CD14-positive monocyte (primary cell): Measurements from ENCODE around the gene RDH13. TPM values are rescaled to one million over a fixed set of nuclear protein-coding genes. Genes with fewer than 3 reads are reported as not detected.
"Not testable (repeated sequence)": the region's sequence is repeated elsewhere in the genome, so short reads cannot be mapped to it uniquely, and the experiment has no call there.

Experiments
- DNase-seq, 3 donors: peaks; one replicate each; pipeline ENCODE4 v3.0.0-alpha.2; 2011 to 2022
- H2AFZ ChIP-seq: 2 replicates; pipeline ENCODE4 v1.6.0; 2012; ENCODE audit warnings: mild to moderate bottlenecking, low read depth, low read length, inconsistent platforms; ENCODE audit not compliant: insufficient read depth, poor library complexity, severe bottlenecking
- H3K27ac ChIP-seq, 2 donors: 1 replicate in 1 of 2; 2 replicates in 1 of 2; pipeline ENCODE4 v1.5.1; 2012 to 2013; ENCODE audit warnings: low read length in 2 of 2, control low read depth in 1 of 2, inconsistent platforms in 1 of 2, low read depth in 1 of 2, mild to moderate bottlenecking in 1 of 2
- H3K27me3 ChIP-seq, 2 donors: one replicate each; pipeline versions ENCODE4 v1.6.0 to v1.6.1; 2011 to 2013; ENCODE audit warnings: low read length in 2 of 2; ENCODE audit not compliant: control insufficient read depth in 2 of 2, insufficient read depth in 2 of 2
- H3K36me3 ChIP-seq, 2 donors: replicated peaks in 1 of 2; 1 replicate in 1 of 2; 2 replicates in 1 of 2; pipeline versions ENCODE4 v1.5.1 to v1.6.1; 2012 to 2013; ENCODE audit warnings: low read length in 2 of 2, control low read depth in 1 of 2, inconsistent platforms in 1 of 2, mild to moderate bottlenecking in 1 of 2; ENCODE audit not compliant: insufficient read depth in 2 of 2, control insufficient read depth in 1 of 2
- H3K4me1 ChIP-seq, 2 donors: 1 replicate in 1 of 2; 2 replicates in 1 of 2; pipeline versions ENCODE4 v1.5.1 to v1.6.1; 2012 to 2013; ENCODE audit warnings: low read length in 2 of 2, control low read depth in 1 of 2, inconsistent platforms in 1 of 2, mild to moderate bottlenecking in 1 of 2, moderate library complexity in 1 of 2; ENCODE audit not compliant: insufficient read depth in 2 of 2, control insufficient read depth in 1 of 2
- H3K4me2 ChIP-seq: replicated peaks from 2 replicates; pipeline ENCODE3; 2012; ENCODE audit warnings: low read length, moderate library complexity, mild to moderate bottlenecking; ENCODE audit not compliant: poor library complexity, severe bottlenecking; ENCODE audit errors: extremely low read depth
- H3K4me3 ChIP-seq, 3 experiments: fragments of 200-600 bp in 1 of 3; sonication (generic) in 1 of 3; replicated peaks in 1 of 3; 1 replicate in 2 of 3; 2 replicates in 1 of 3; pipeline ENCODE4 v1.5.1; 2011 to 2013; ENCODE audit warnings: low read length in 3 of 3, mild to moderate bottlenecking in 3 of 3, control low read depth in 2 of 3, low read depth in 2 of 3, inconsistent platforms in 1 of 3, moderate library complexity in 1 of 3
- H3K79me2 ChIP-seq: 2 replicates; pipeline ENCODE4 v1.6.0; 2012; ENCODE audit warnings: mild to moderate bottlenecking, control low read depth, inconsistent platforms, low read length, moderate library complexity; ENCODE audit not compliant: insufficient read depth
- H3K9ac ChIP-seq: 2 replicates; pipeline ENCODE4 v1.6.0; 2017; ENCODE audit warnings: low read length, mild to moderate bottlenecking; ENCODE audit not compliant: insufficient read depth, poor library complexity, severe bottlenecking
- H3K9me3 ChIP-seq, 2 donors: replicated peaks in 1 of 2; 1 replicate in 1 of 2; 2 replicates in 1 of 2; pipeline versions ENCODE4 v1.5.1 to v1.6.1; 2012 to 2013; ENCODE audit warnings: low read length in 2 of 2, control low read depth in 1 of 2; ENCODE audit not compliant: control insufficient read depth in 1 of 2, insufficient read depth in 1 of 2
- H4K20me1 ChIP-seq: 2 replicates; pipeline ENCODE4 v1.6.0; 2012; ENCODE audit warnings: mild to moderate bottlenecking, low read length, control low read depth, moderate library complexity; ENCODE audit not compliant: insufficient read depth
- H3K27ac Mint-ChIP-seq, 7 donors: one replicate each; pipeline ENCODE4 v1.8.0; 2020; ENCODE audit warnings: mild to moderate bottlenecking in 7 of 7, mixed read lengths in 7 of 7, moderate library complexity in 6 of 7, inconsistent platforms in 2 of 7
- H3K27me3 Mint-ChIP-seq, 3 donors: one replicate each; pipeline ENCODE4 v1.8.0; 2021 to 2022; ENCODE audit warnings: low read depth in 3 of 3, mild to moderate bottlenecking in 3 of 3, mixed read lengths in 3 of 3, moderate library complexity in 3 of 3, inconsistent platforms in 1 of 3
- H3K36me3 Mint-ChIP-seq, 2 donors: one replicate each; pipeline ENCODE4 v1.8.0; 2020; ENCODE audit warnings: mixed read lengths in 2 of 2, inconsistent platforms in 1 of 2, mild to moderate bottlenecking in 1 of 2
- H3K4me1 Mint-ChIP-seq: one replicate; pipeline ENCODE4 v1.8.0; 2020; ENCODE audit warnings: mild to moderate bottlenecking, mixed read lengths
- H3K4me3 Mint-ChIP-seq, 2 donors: one replicate each; pipeline ENCODE4 v1.8.0; 2020; ENCODE audit warnings: mild to moderate bottlenecking in 2 of 2, mixed read lengths in 2 of 2, moderate library complexity in 1 of 2
- H3K9me3 Mint-ChIP-seq, 7 donors: one replicate each; pipeline ENCODE4 v1.8.0; 2020 to 2022; ENCODE audit warnings: mixed read lengths in 7 of 7, mild to moderate bottlenecking in 6 of 7, moderate library complexity in 6 of 7, inconsistent platforms in 2 of 7
- WGBS: methylation state at CpG from one replicate; pipeline ENCODE4 v1.1.5; 2013; ENCODE audit warnings: missing lambda C conversion rate; ENCODE audit not compliant: insufficient coverage; 5-methylcytosine and 5-hydroxymethylcytosine counted together
- intact Hi-C, 2 donors: fragments of 100-400 bp; cut with micrococcal nuclease; formaldehyde crosslinking; loops; one replicate each; pipeline versions ENCODE4 v1.15.0 to v1.15.1; 2023
- polyA plus RNA-seq, 3 donors: library from polyadenylated mRNA; depleted of rRNA in 1 of 3; unstranded in 2 of 3; stranded (reverse) in 1 of 3; fragments of 300-500 nt in 2 of 3; fragments of >200 nt in 1 of 3; fragmentation: Illumina TruSeq in 2 of 3; gene quantifications; 1 replicate in 2 of 3; 2 replicates in 1 of 3; pipeline ENCODE4 v1.2.3, GENCODE V29; 2012 to 2021
- TF ChIP-seq, protein P1 (sequence below): fragments of 200-600 bp; IDR thresholded peaks from one replicate; pipeline ENCODE4 v1.8.0; 2022; ENCODE audit warnings: antibody characterized with exemption, mild to moderate bottlenecking

Gene RDH13
- polyA plus RNA-seq, 3 donors: 1.6 to 4.0 (median 2.3) TPM

DNA sequence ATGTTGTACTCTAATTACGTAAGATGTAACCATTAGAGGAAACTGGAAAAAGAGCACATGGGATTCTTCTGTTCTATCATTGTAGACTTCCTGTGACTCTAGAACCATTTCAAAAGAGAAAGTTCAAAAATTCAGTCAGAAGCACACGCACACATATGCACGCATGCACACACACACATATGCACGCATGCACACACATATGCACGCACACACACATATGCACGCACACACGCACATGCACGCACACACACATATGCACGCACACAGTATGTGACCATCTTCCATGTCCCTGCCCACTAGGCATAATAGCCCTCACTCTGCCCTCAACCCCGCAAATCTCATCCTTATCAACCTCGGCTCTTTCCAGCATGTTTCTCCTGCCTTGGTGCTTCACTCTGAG, 38.8 kb downstream of the RDH13 start:
- peaks cover 13% of the 10 kb centered on the region for H3K4me1 Mint-ChIP-seq
- Histone ChIP-seq H4K20me1 (no peaks in the 10 kb centered on the region), H3K36me3 (no peaks in the 10 kb centered on the region), H3K27ac (no peak overlapping the region), H3K27me3 (no peaks in the 10 kb centered on the region), H3K4me1 (peaks cover 0 to 10% of the 10 kb centered on the region in 2 donors), H3K4me3 (no peak overlapping the region), H3K79me2 (no peaks in the 10 kb centered on the region), H3K9me3 (peaks cover 0 to 16% of the 10 kb centered on the region in 2 donors), H3K9ac (no peak overlapping the region), H3K4me2 (no peak overlapping the region), H2AFZ (no peak overlapping the region)
- H3K4me3 Mint-ChIP-seq: no peak overlapping the region
- intact Hi-C loops: no loop called here
- peaks cover 2 to 5% (median 2%) of the 10 kb centered on the region in 3 donors for H3K27me3 Mint-ChIP-seq
- DNase-seq: no peak
- TF ChIP-seq, protein P1, sequence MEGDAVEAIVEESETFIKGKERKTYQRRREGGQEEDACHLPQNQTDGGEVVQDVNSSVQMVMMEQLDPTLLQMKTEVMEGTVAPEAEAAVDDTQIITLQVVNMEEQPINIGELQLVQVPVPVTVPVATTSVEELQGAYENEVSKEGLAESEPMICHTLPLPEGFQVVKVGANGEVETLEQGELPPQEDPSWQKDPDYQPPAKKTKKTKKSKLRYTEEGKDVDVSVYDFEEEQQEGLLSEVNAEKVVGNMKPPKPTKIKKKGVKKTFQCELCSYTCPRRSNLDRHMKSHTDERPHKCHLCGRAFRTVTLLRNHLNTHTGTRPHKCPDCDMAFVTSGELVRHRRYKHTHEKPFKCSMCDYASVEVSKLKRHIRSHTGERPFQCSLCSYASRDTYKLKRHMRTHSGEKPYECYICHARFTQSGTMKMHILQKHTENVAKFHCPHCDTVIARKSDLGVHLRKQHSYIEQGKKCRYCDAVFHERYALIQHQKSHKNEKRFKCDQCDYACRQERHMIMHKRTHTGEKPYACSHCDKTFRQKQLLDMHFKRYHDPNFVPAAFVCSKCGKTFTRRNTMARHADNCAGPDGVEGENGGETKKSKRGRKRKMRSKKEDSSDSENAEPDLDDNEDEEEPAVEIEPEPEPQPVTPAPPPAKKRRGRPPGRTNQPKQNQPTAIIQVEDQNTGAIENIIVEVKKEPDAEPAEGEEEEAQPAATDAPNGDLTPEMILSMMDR: no peak
- H3K27ac Mint-ChIP-seq: peak overlapping the region in 1 of 7 donors; percentile 50
- peaks cover 5 to 15% of the 10 kb centered on the region in 2 donors for H3K36me3 Mint-ChIP-seq
- H3K9me3 Mint-ChIP-seq: peaks cover 4 to 20% (median 15%) of the 10 kb centered on the region in 7 donors
- WGBS: 66% methylated on average over 7 of the region's 11 CpGs

DNA sequence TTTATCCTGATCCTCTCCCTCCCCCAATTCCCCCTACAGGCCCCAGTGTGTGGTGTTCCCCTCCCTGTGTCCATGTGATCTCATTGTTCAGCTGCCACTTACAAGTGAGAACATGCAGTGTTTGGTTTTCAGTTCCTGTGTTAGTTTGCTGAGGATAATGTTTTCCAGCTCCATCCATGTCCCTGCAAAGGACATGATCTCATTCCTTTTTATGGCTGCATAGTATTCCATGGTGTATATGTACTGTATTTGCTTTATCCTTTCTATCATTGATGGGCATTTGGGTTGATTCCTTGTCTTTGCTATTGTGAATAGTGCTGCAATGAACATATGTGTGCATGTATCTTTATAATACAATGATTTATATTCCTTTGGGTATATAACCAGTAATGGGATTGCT, 42.6 kb downstream of the RDH13 start:
- H3K36me3 ChIP-seq, H3K9ac ChIP-seq, H3K4me1 ChIP-seq, H3K27ac ChIP-seq, H3K4me3 ChIP-seq, H4K20me1 ChIP-seq, H3K27me3 ChIP-seq, H3K27ac Mint-ChIP-seq, intact Hi-C loops, H3K4me2 ChIP-seq, H3K27me3 Mint-ChIP-seq, H3K4me3 Mint-ChIP-seq, H3K4me1 Mint-ChIP-seq, H3K79me2 ChIP-seq, H3K9me3 ChIP-seq, DNase-seq, H2AFZ ChIP-seq: not testable (repeated sequence)
- H3K36me3 Mint-ChIP-seq: peaks cover 5 to 12% of the 10 kb centered on the region in 2 donors
- peaks cover 2 to 10% (median 8%) of the 10 kb centered on the region in 7 donors for H3K9me3 Mint-ChIP-seq
